GM21825 (cell line): ENCODE results near the gene PPARD.
A peak's percentile ranks its signal among the peaks of the same experiment; 100 is the strongest.

Experiments
- ATAC-seq: cut with Tn5 transposase; IDR thresholded peaks from one replicate; pipeline ENCODE4 v1.9.1; 2021; ENCODE audit warnings: mild to moderate bottlenecking, moderate library complexity; ENCODE audit not compliant: unreplicated experiment

The PPARD gene

DNA sequence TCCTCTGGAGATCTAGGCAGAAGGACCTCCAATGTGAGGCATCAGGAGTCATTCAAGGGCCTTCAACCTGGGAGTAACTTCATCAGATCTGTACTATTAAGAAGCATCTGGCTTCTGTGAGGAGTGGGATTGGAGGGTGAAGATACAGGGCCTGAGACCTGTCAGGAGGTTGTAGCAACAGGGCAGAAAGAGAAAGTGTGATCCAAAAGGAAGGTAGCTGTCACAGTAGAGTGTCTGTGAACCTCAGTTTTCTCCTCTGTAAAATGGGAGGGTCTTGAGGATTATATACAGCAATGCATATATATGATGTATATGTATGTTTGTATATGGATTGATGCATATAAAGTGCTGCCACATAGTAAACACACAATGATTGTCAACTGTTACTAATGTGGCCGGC is 123.3 kb downstream of the PPARD start:
- no peak for ATAC-seq

DNA sequence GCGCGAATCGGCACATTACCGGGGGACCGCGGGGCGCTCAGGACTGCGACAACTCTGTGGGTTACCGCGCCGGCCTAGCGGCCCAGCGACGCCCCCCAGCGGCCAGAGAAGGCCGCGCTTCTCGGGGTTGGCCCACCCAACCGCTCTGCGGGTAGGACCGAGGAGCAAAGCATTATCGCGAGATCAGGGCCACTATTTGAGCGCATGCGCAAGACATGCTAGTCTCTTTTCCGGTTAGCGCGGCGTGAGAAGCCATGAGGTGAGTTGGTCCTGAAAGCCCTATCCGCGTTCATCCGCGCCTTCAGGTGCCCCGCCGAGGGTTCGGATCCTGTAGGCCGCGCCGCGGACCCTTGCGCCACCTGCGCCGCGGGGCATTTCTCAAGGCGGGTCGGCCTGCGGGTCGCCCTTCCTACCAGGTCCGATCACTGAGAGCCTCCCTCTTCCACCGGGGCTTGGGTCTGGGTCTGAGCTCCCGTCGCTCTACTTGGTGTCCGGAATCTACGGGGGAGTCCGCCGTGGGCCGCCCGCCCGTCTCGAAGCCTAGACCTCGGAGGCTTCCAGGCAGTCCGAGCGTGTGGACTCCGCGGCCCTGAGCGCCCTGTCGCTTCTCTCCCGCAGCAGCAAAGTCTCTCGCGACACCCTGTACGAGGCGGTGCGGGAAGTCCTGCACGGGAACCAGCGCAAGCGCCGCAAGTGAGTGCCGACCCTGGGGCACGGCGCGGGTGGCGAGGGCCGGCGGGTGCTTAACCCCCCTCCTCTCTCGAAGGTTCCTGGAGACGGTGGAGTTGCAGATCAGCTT is 126.0 kb downstream of the PPARD start, which contains the start of gene RPL10A:
RPL10A (plus strand) TSS at position 221 of the 799 bp plus-strand sequence; CDS start at position 255, 34 bp downstream.
- peak; percentile 76 for ATAC-seq

DNA sequence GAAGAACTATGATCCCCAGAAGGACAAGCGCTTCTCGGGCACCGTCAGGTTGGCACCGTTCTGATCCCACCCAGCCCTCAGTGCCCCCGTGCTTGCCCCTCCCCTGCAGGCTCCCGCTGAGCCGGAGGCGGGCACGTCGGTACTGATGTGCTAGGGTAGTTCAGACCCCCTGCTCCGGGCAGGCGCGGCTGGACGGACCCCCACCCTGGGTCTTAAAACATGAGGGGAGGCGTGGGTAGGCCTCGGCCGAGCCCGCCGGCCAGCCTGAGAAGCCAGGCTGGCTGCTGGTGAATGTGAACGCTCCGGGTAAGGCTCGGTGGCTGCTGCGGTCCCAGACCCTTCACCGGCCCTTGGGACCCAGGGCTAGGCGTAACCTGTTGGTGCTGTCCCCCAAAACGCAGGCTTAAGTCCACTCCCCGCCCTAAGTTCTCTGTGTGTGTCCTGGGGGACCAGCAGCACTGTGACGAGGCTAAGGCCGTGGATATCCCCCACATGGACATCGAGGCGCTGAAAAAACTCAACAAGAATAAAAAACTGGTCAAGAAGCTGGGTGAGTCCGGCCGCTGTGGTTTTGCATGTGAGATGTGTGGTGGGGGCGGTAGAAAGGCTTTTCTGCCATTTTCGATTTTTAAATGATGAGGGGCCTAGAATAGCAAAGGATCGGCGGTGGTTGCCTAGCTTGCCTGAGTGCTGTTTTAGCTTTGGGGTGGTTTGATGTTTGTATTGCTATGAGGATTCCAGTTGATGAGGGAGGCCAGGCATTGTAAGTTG is 126.8 kb downstream of the PPARD start:
- ATAC-seq: no peak

DNA sequence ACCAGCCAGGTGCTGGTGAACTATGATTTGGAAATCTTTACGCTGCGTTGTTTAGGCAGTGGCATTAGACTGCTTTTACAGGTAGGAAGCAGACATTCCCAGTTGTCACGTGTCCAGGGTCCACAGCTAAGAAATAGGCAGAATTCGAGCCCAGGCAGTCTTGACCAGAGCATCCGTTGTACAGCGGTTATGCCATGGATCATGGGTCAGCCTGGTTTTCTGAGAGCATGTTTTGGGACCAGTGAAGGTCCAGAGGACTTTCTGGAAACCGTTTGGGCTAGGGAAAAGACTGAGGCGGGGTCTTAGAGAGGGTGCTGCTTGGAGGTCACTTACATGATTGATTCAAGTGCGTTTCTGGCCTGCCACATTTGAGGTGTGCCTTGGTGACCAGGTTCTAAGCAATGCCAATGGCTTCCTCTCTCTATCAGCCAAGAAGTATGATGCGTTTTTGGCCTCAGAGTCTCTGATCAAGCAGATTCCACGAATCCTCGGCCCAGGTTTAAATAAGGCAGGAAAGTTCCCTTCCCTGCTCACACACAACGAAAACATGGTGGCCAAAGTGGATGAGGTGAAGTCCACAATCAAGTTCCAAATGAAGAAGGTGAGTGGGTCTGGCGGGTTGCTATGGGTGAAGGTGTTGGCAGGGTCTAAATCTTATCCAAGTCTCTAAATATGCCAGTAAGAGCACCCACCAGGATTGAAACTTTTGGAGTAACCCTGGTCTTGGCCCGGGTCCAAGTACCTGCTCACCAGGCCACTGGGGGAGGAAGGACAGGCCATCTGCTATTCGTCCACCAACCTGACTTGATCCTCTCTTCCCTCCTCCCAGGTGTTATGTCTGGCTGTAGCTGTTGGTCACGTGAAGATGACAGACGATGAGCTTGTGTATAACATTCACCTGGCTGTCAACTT is 127.6 kb downstream of the PPARD start:
- ATAC-seq: no peak

DNA sequence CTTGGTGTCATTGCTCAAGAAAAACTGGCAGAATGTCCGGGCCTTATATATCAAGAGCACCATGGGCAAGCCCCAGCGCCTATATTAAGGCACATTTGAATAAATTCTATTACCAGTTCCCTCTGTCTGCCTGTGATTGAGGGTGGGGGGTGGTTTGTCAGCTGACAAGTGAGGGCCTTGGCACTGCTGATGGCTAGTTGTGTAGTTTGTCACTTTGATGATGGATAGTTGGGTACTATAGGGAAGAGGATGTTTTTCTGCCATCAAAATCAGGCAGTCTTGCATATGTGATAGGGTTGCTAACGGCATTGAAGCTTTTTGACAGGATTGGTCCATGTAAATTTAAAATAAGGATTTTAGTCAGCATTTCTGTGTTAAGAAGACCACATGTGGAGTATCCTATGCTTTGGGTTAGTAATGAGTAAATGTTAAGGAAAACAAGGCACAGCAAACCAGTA is 128.3 kb downstream of the PPARD start:
- no peak for ATAC-seq

DNA sequence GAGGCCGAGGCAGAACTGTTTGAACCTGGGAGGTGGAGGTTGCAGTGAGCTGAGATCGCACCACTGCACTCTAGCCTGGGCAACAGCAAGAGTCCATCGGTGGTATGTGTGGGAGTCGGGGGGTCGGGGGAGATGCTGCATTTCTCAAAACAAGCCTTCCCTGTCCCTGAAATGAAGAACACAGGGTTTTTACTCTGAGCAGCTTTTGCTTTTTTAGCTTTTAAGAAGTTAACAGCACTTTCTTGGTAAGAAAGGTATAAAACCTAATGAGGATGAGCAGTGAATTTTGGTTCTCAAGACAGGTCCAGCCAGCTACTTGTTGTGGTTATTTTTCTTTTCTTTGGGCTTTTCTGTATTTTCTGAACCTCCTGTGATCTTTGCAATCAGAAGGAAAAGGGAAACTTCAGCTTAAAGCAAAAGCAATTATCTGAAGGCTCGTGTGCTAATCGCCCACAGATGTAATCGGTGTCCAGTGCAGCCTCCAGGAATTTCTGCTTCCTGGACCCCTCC is 129.5 kb downstream of the PPARD start:
- ATAC-seq: no peak

DNA sequence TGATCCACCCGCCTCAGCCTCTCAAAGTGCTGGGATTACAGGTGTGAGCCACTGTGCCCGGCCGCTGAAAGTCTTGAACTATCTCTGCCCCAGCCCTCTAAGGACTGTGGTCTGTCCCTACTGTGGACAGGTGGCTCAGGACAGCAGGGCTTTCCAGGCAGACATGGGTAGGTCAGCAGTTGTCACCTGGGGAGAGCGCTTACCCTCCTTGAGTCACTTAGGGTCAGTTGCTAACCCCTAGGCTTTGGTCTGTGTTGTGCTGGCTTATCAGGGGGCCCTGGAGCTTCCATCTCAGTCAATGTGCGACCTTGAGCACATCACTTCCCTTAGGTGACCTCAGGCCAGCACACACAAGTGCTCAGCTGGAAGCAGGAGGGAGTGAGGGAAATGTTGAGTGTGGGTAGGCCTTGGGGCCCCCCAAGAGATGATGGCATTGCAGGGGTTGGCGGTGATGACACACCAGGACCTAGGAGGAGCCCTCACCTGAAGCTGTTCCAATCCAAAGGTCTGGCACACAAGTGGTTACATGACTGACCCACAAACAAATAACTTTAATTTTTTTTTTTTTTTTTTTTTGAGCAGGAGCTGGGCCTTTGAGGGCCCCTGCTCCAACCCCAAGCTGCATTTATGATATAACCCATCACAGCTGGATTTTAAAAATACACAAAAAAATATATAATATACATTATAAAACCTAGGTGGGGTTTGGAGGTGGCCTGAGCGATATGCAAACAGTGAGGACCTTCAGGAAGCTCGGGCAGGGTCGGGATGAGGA is 130.9 kb downstream of the PPARD start:
- ATAC-seq: no peak

DNA sequence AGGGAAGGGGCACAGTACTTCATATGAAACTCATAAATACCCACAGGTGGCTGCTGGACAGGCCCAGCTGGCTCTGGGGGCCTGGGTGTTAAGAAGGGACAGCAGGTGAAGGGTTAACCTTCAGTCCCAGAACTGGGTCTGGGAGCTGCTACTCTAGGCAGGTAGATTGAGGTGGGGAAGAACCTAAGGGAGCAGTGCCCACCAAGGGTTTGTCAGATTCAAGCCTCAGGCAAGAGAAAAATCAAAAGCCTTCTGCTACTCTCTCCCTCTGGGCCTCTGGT is 131.4 kb downstream of the PPARD start:
- ATAC-seq: no peak

DNA sequence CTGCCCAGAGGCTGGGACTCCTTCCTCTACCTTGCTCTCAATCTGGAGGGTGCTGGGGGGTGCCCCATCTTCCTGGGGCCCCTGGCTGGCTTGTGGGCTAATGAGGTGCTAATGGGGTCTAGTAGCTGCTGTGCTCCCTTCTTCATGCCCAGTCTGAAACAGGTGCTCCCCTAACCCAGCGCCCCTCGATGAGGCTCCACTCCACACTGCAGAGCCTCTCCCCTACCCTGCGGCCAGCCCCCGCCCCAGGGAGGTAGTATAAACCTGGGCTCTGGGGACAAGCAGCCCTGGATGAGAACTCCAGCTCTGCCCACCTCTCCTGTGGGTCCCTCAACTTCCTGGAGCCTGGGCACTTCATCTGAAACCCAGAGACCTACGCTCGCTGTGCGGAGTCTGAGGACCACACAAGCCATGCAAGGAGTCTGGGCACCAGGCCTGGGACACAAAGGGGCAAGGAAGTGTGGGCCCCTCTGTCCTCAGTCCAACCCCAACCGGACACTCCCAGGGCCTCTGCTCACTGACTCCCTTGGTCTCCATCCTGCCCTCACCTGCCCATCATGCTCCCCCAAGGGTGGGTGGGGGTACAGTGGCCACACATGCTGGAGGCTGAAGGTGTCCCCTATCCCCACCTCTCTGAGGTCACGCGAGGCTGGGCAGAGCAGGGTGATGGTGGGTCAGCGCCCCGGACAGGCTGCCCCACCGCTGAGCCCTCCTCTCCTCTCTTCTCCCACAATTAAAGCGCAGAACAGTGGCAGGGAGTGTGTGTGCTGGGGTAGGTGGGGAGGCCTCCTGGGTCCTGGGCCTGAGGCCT is 132.0 kb downstream of the PPARD start:
- ATAC-seq: no peak

DNA sequence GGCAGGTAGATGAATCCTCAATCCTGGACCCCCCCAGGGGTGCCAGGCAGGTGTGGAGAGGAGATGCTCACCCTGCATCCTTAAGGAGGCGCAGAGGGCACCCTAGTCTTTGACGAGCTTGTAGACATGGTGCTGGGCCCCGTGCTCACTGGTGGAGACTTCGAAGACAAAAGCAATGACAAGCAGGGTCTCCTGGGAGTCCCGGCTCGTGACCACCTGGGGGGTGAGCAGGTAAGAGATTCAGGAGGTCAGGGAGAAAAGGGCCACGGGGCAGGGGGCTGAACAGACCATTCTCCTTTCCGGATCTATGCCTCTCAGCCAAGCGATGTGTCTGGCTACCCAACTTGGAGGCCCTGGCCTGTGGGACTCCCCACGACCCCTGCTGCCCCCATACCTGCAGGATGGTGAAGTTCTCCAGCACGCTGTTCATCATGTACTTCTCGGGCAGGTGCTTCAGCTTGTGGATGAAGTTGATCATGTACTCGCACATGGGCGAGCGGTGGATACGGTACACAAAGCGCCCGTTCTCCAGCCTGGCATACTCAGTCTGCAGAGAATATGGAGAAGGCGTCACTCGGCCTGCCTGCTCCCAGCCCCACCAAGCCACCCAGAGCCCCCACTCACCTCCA is 132.7 kb downstream of the PPARD start:
- ATAC-seq: no peak

DNA sequence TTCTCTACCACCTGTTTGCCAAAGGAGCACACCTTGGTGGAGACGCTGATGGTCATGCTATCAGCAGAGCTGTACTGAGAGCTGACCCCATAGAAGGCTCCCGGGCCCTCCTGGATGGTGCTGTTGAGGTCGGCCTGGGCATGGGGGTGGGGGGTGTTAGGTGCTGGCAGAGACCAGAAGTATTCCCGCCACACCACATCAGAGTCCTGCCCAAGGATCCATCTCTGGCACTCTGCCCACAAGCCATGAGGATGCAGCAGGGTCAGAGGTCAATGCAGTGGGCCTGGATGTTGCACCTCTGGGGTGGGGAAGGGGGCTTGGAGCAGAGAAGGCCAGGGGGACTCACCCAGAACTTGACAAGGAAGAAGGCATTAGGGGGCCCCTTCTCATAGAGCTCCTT is 133.2 kb downstream of the PPARD start:
- ATAC-seq: no peak

DNA sequence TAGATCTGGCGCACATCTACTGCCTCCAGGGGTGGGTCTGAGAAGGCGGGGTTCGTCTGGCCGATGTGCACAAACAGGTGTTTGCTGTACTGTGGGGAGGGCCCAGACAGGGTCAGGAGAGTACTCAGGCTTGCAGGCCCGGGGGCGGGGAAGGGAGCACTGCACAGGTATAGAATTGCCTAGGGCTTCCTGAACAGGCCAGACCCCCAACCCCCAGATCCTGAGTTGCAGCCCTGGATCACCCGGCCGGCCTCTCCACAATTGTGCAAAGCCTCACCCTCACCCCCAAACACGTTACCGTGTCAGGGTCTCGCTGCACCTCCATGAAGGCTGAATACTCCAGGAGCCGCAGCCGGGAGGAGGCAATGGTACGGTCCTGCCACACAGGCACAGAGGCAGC is 133.6 kb downstream of the PPARD start:
- ATAC-seq: no peak

DNA sequence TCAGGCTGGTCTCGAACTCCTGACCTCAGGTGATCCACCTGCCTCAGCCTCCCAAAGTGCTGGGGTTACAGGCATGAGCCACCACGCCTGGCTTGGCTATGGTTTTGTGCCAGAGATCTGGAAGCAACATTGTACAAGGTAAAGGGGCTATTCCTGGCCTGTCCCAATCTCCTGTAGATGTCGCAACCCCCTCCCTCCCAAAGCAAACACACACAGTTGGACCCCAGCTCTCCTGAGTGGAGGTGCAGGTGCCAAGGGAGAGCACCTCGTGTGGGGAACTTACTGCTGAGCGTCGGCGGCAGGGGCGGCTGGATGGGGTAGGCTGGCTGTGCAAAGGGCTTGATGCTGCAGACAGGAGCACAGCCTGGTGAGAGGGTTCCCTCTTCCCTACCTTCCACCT is 134.7 kb downstream of the PPARD start:
- ATAC-seq: no peak
